ENCODE measurements around the gene CCDC85C.

GRCh38 chr14:99531251-99532096 lies 72.5 kb downstream of the CCDC85C start:
- TF ChIP-seq SPI1 (IDR thresholded peaks at IDR 0.05; ENCODE audit: low read depth, low read length) (no peak), POLR2AphosphoS5 (IDR thresholded peaks at IDR 0.05; ENCODE audit: low read depth, low read length) (no peak), TAF1 (IDR thresholded peaks at IDR 0.05; ENCODE audit: low read depth, low read length) (no peak), POLR2A (IDR thresholded peaks at IDR 0.05; ENCODE audit: low read depth, low read length) (no peak)

Measured in GM12891 (cell line).